K562 (cell line): ENCODE data around the gene C2CD2L. TPM values are rescaled to one million over a fixed set of nuclear protein-coding genes. Genes with fewer than 3 reads are reported as not detected.

Experiments
- COPS2 ChIP-seq: fragments of 450-650 bp; conservative IDR thresholded peaks from 2 replicates; pipeline ENCODE4 v1.6.1; 2016; ENCODE audit warnings: mild to moderate bottlenecking, moderate library complexity
- ESRRB ChIP-seq: fragments of 250-450 bp; sonication (Bioruptor Pico); IDR thresholded peaks from 2 replicates; pipeline ENCODE4 v1.5.0; 2020; ENCODE audit warnings: mild to moderate bottlenecking, moderate library complexity, borderline replicate concordance
- GABPA ChIP-seq: fragments of 200-800 bp; sonication (Bioruptor generic); conservative IDR thresholded peaks from 2 replicates; pipeline ENCODE4 v1.6.1; 2016; ENCODE audit warnings: low read depth, missing genetic modification characterization, missing compliant biosample characterization
- GABPB1 ChIP-seq: sonication (generic); formaldehyde crosslinking; IDR thresholded peaks from 2 replicates; pipeline ENCODE4 v1.8.0; 2022; ENCODE audit warnings: mild to moderate bottlenecking, missing genetic modification reagents
- ILF3 ChIP-seq: fragments of 450-650 bp; IDR thresholded peaks from 2 replicates; pipeline ENCODE4 v1.6.1; 2018; ENCODE audit warnings: antibody characterized with exemption, mild to moderate bottlenecking, moderate library complexity, borderline replicate concordance
- MYC ChIP-seq, 2 experiments: fragments of 250-450 bp in 1 of 2; sonication (Bioruptor Pico) in 1 of 2; IDR thresholded peaks; 2 replicates each; pipeline versions ENCODE4 v1.5.1 to v1.6.1; 2012 to 2021; ENCODE audit warnings: low read depth in 2 of 2, borderline replicate concordance in 1 of 2, improper control_type of control experiment in 1 of 2, low read length in 1 of 2, mild to moderate bottlenecking in 1 of 2, moderate library complexity in 1 of 2
- RBM22 ChIP-seq: fragments of 200-400 bp; formaldehyde crosslinking; IDR thresholded peaks from 2 replicates; pipeline ENCODE4 v1.6.1; 2018; ENCODE audit warnings: low read length, low read depth; ENCODE audit not compliant: poor library complexity, severe bottlenecking
- ZBED1 ChIP-seq: IDR thresholded peaks from 2 replicates; pipeline ENCODE4 v1.6.1; 2014
- ZNF165 ChIP-seq: fragments of 250-450 bp; sonication (Bioruptor Pico); IDR thresholded peaks from 2 replicates; pipeline ENCODE4 v1.4.0; 2020; ENCODE audit warnings: borderline replicate concordance
- ZNF431 ChIP-seq: sonication (generic); formaldehyde crosslinking; IDR thresholded peaks from 2 replicates; pipeline ENCODE4 v1.8.0; 2022; ENCODE audit warnings: mild to moderate bottlenecking, missing genetic modification reagents
- ZNF766 ChIP-seq: fragments of 200-800 bp; sonication (Bioruptor generic); conservative IDR thresholded peaks from 2 replicates; pipeline ENCODE4 v1.6.1; 2016; ENCODE audit warnings: missing genetic modification characterization, missing compliant biosample characterization
- polyA plus RNA-seq, 8 experiments: library from polyadenylated mRNA; depleted of rRNA in 4 of 8; stranded (reverse) in 5 of 8; unstranded in 3 of 8; fragments of >200 nt; fragmentation: Nextera tagmentation in 2 of 8; fragmentation: Illumina TruSeq in 1 of 8; extraction: Ambion mirVana in 2 of 8; extraction: Trizol in 1 of 8; gene quantifications; 2 replicates each; pipeline versions ENCODE4 v1.2.1 to v1.2.3, GENCODE V29; 2011 to 2014; ENCODE audit warnings: inconsistent platforms in 1 of 8, missing spikeins in 1 of 8
- total RNA-seq, 7 experiments: library from RNA; depleted of rRNA in 6 of 7; stranded (reverse); fragments of >200 nt in 6 of 7; fragmentation: Illumina TruSeq in 2 of 7; extraction: Trizol in 2 of 7; gene quantifications; 2 replicates each; pipeline versions ENCODE4 v1.2.1 to v1.2.3, GENCODE V29; 2011 to 2021; ENCODE audit warnings: low replicate concordance in 1 of 7
- TF ChIP-seq, protein P1 (sequence below): fragments of 450-650 bp; IDR thresholded peaks from 2 replicates; pipeline ENCODE4 v1.6.1; 2018; ENCODE audit warnings: mild to moderate bottlenecking, low read depth; ENCODE audit not compliant: partially characterized antibody
- TF ChIP-seq, protein P2 (sequence below): fragments of 450-650 bp; IDR thresholded peaks from 2 replicates; pipeline ENCODE4 v1.6.1; 2016; ENCODE audit warnings: missing biosample characterization, missing genetic modification characterization
- TF ChIP-seq, protein P3 (sequence below): fragments of 450-650 bp; IDR thresholded peaks from 2 replicates; pipeline ENCODE4 v1.6.1; 2014; ENCODE audit warnings: low read depth, mild to moderate bottlenecking, moderate library complexity, borderline replicate concordance
- TF ChIP-seq, protein P4 (sequence below): sonication (generic); formaldehyde crosslinking; IDR thresholded peaks from 2 replicates; pipeline ENCODE4 v1.8.1; 2022; ENCODE audit warnings: missing genetic modification reagents

The C2CD2L gene
- total and polyA plus RNA-seq, 9 of the 15 experiments (the other 6 are each of a cell fraction or from before 2014, with no cell fraction given) = 0.66 to 41.2 (median 14.8) TPM

DNA sequence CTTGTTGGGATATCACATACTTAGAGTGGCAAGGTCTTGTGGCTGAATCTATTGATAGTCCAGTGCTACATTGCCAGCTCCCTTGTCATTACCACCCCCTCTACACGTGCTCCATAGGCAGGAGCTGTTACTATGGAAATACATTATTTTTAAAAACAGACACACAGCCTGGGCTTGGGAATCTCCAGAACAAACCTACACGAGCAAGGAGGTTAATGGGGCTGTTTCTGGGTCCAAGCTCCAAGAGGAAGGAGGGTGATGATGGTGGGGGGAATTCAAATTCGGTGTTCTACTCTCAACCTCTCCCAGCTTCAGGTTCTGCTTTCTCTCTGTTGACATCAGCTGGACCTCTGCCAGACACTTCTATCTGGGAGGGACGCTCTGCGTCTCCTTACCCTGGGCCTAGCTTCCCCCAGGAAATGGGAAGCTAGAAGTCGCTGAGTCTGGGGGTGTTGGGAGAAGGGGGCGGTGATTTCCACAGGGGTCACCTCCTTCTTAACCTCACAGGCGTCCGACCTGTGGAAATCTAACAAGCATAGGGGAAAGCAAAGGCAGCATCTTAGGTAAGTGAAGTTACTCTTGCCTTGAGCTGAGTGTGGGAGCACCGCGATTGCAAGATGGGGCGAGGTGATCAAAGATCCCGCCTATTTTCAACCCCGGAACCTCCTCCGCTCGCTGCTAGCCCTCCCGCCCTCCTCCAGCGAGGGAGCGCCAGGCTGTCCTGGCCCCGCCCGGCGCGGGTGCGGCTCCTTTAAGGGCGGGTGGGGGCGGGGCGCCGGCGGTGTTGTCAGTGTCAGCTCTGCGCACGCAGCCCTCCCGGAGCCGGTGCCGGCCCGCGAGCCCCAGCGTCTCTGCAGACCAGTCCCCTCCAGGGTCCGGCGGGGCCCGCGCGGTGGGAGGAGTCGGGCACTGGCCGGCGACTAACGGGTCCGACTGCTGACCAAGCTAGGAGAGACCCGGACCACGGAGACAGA lies at the start of gene C2CD2L (continued):
- TF ChIP-seq, protein P1, sequence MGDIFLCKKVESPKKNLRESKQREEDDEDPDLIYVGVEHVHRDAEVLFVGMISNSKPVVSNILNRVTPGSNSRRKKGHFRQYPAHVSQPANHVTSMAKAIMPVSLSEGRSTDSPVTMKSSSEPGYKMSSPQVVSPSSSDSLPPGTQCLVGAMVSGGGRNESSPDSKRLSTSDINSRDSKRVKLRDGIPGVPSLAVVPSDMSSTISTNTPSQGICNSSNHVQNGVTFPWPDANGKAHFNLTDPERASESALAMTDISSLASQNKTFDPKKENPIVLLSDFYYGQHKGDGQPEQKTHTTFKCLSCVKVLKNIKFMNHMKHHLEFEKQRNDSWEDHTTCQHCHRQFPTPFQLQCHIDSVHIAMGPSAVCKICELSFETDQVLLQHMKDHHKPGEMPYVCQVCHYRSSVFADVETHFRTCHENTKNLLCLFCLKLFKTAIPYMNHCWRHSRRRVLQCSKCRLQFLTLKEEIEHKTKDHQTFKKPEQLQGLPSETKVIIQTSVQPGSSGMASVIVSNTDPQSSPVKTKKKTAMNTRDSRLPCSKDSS = no peak
- TF ChIP-seq GABPA (tag) (peak; percentile 53), RBM22 (no peak), ILF3 (no peak), ESRRB (CRISPR knock-in tag) (no peak), MYC (IDR thresholded peaks at IDR 0.05; ENCODE audit: low read depth, low read length) (peak; percentile 77; the same call in 1 of the 2 replicates), MYC (CRISPR knock-in tag; IDR thresholded peaks at IDR 0.05; ENCODE audit: borderline replicate concordance, low read depth) (no peak), ZNF766 (CRISPR knock-in tag) (peak; percentile 93), ZBED1 (no peak), COPS2 (no peak), ZNF431 (no peak), ZNF165 (CRISPR knock-in tag) (no peak), GABPB1 (peak; percentile 66)
- TF ChIP-seq, protein P2, sequence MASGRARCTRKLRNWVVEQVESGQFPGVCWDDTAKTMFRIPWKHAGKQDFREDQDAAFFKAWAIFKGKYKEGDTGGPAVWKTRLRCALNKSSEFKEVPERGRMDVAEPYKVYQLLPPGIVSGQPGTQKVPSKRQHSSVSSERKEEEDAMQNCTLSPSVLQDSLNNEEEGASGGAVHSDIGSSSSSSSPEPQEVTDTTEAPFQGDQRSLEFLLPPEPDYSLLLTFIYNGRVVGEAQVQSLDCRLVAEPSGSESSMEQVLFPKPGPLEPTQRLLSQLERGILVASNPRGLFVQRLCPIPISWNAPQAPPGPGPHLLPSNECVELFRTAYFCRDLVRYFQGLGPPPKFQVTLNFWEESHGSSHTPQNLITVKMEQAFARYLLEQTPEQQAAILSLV (tag) = no peak
- TF ChIP-seq, protein P3, sequence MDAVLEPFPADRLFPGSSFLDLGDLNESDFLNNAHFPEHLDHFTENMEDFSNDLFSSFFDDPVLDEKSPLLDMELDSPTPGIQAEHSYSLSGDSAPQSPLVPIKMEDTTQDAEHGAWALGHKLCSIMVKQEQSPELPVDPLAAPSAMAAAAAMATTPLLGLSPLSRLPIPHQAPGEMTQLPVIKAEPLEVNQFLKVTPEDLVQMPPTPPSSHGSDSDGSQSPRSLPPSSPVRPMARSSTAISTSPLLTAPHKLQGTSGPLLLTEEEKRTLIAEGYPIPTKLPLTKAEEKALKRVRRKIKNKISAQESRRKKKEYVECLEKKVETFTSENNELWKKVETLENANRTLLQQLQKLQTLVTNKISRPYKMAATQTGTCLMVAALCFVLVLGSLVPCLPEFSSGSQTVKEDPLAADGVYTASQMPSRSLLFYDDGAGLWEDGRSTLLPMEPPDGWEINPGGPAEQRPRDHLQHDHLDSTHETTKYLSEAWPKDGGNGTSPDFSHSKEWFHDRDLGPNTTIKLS = no peak
- TF ChIP-seq, protein P4, sequence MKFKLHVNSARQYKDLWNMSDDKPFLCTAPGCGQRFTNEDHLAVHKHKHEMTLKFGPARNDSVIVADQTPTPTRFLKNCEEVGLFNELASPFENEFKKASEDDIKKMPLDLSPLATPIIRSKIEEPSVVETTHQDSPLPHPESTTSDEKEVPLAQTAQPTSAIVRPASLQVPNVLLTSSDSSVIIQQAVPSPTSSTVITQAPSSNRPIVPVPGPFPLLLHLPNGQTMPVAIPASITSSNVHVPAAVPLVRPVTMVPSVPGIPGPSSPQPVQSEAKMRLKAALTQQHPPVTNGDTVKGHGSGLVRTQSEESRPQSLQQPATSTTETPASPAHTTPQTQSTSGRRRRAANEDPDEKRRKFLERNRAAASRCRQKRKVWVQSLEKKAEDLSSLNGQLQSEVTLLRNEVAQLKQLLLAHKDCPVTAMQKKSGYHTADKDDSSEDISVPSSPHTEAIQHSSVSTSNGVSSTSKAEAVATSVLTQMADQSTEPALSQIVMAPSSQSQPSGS = no peak
